IPS DF 6.9 (cell line): ENCODE measurements around the gene MTNR1B.

Experiments used
- DNase-seq: peaks from one replicate; pipeline ENCODE4 v3.0.0-alpha.2; 2013; ENCODE audit warnings: low read depth, low spot score
- H3K27ac ChIP-seq: one replicate; pipeline ENCODE4 v1.5.1; 2013; ENCODE audit warnings: low read length, control low read depth
- H3K27me3 ChIP-seq: 2 replicates; pipeline ENCODE4 v1.6.1; 2013; ENCODE audit warnings: mild to moderate bottlenecking, low read length; ENCODE audit not compliant: control insufficient read depth, insufficient read depth
- H3K36me3 ChIP-seq: 2 replicates; pipeline ENCODE4 v1.6.1; 2013; ENCODE audit warnings: low read length; ENCODE audit not compliant: control insufficient read depth, insufficient read depth
- H3K4me1 ChIP-seq: 2 replicates; pipeline ENCODE4 v1.6.1; 2013; ENCODE audit warnings: low read length; ENCODE audit not compliant: control insufficient read depth, insufficient read depth
- H3K4me3 ChIP-seq: 2 replicates; pipeline ENCODE4 v1.5.1; 2013; ENCODE audit warnings: mild to moderate bottlenecking, low read length
- H3K9me3 ChIP-seq: 2 replicates; pipeline ENCODE4 v1.6.1; 2013; ENCODE audit warnings: low read length, inconsistent platforms; ENCODE audit not compliant: control insufficient read depth, insufficient read depth
- WGBS: extraction: QIAGEN DNeasy Blood & Tissue Kit; methylation state at CpG from one replicate; pipeline ENCODE4 v1.1.7; 2013; ENCODE audit warnings: mixed read lengths, missing lambda C conversion rate; ENCODE audit not compliant: insufficient read length, insufficient coverage; 5-methylcytosine and 5-hydroxymethylcytosine counted together

MTNR1B gene

GRCh38 chr11:92954003-92954402 lies 15.4 kb upstream of the MTNR1B start:
- Histone ChIP-seq H3K27me3 (no peaks in the 10 kb centered on the region), H3K4me3 (no peak overlapping the region), H3K4me1 (no peaks in the 10 kb centered on the region), H3K36me3 (no peaks in the 10 kb centered on the region), H3K27ac (no peak overlapping the region), H3K9me3 (no peaks in the 10 kb centered on the region)
- DNase-seq, result no peak
- WGBS, result no CpG with 5 or more reads among the region's 5 CpGs

- no peaks in the 10 kb centered on the region for H3K4me1 ChIP-seq
- H3K27me3 ChIP-seq, result no peaks in the 10 kb centered on the region
- no peaks in the 10 kb centered on the region for H3K9me3 ChIP-seq
- H3K27ac ChIP-seq, result no peak overlapping the region
- H3K4me3 ChIP-seq, result no peak overlapping the region
- H3K36me3 ChIP-seq, result no peaks in the 10 kb centered on the region
- no peak for DNase-seq
Observed at GRCh38 chr11:92955860-92956259, 13.6 kb upstream of the MTNR1B start.

GRCh38 chr11:92960886-92961285 lies 8.6 kb upstream of the MTNR1B start:
- WGBS, result no CpG with 5 or more reads among the region's 1 CpG
- Histone ChIP-seq H3K27me3 (no peaks in the 10 kb centered on the region), H3K4me3 (no peak overlapping the region), H3K27ac (no peak overlapping the region), H3K9me3 (no peaks in the 10 kb centered on the region), H3K4me1 (no peaks in the 10 kb centered on the region; the same call in 1 of the 2 replicates), H3K36me3 (no peaks in the 10 kb centered on the region)
- no peak for DNase-seq

GRCh38 chr11:92962446-92962845 lies 7.0 kb upstream of the MTNR1B start:
- no peaks in the 10 kb centered on the region for H3K9me3 ChIP-seq
- no peak overlapping the region for H3K27ac ChIP-seq
- H3K4me1 ChIP-seq, result no peaks in the 10 kb centered on the region; the same call in 1 of the 2 replicates
- no CpG with 5 or more reads among the region's 1 CpG for WGBS
- DNase-seq, result no peak
- H3K4me3 ChIP-seq, result no peak overlapping the region
- no peaks in the 10 kb centered on the region for H3K27me3 ChIP-seq
- H3K36me3 ChIP-seq, result no peaks in the 10 kb centered on the region

- no peak overlapping the region for H3K27ac ChIP-seq
- no CpG with 5 or more reads among the region's 8 CpGs for WGBS
- H3K27me3 ChIP-seq, result peaks cover 6% of the 10 kb centered on the region; the same call in 1 of the 2 replicates
- no peak for DNase-seq
- no peak overlapping the region for H3K4me3 ChIP-seq
- H3K36me3 ChIP-seq, result no peaks in the 10 kb centered on the region
- no peaks in the 10 kb centered on the region; the same call in 1 of the 2 replicates for H3K4me1 ChIP-seq
- H3K9me3 ChIP-seq, result no peaks in the 10 kb centered on the region
Observed at GRCh38 chr11:92964471-92964870, 5.0 kb upstream of the MTNR1B start.

- WGBS, result no CpG with 5 or more reads among the region's 2 CpGs
- Histone ChIP-seq H3K9me3 (no peaks in the 10 kb centered on the region), H3K36me3 (no peaks in the 10 kb centered on the region), H3K27ac (no peak overlapping the region), H3K4me3 (no peak overlapping the region), H3K4me1 (no peaks in the 10 kb centered on the region; the same call in 1 of the 2 replicates), H3K27me3 (peaks cover 13% of the 10 kb centered on the region)
- no peak for DNase-seq
Observed at GRCh38 chr11:92965196-92965595, 4.3 kb upstream of the MTNR1B start.

GRCh38 chr11:92967178-92967577 lies 2.3 kb upstream of the MTNR1B start:
- H3K27me3 ChIP-seq, result peaks cover 17% of the 10 kb centered on the region
- no peaks in the 10 kb centered on the region for H3K9me3 ChIP-seq
- no peak overlapping the region for H3K27ac ChIP-seq
- H3K4me3 ChIP-seq, result no peak overlapping the region
- no peak for DNase-seq
- WGBS, result 100% methylated on average over 1 of the region's 2 CpGs
- no peaks in the 10 kb centered on the region; the same call in 1 of the 2 replicates for H3K4me1 ChIP-seq
- no peaks in the 10 kb centered on the region for H3K36me3 ChIP-seq

- H3K4me1 ChIP-seq, result no peaks in the 10 kb centered on the region; the same call in 1 of the 2 replicates
- no peak overlapping the region for H3K27ac ChIP-seq
- no peaks in the 10 kb centered on the region for H3K36me3 ChIP-seq
- peaks cover 17% of the 10 kb centered on the region for H3K27me3 ChIP-seq
- no peak overlapping the region for H3K4me3 ChIP-seq
- H3K9me3 ChIP-seq, result no peaks in the 10 kb centered on the region
- no peak for DNase-seq
- WGBS, result no CpG with 5 or more reads among the region's 2 CpGs
Observed at GRCh38 chr11:92967867-92968266, 1.6 kb upstream of the MTNR1B start.

GRCh38 chr11:92969293-92969633 lies 188 bp upstream of the MTNR1B start:
- WGBS, result no CpG with 5 or more reads among the region's 16 CpGs
- Histone ChIP-seq H3K27me3 (peaks cover 17% of the 10 kb centered on the region), H3K36me3 (no peaks in the 10 kb centered on the region), H3K9me3 (no peaks in the 10 kb centered on the region), H3K4me1 (no peaks in the 10 kb centered on the region), H3K27ac (no peak overlapping the region), H3K4me3 (peak overlapping the region; percentile 46; the same call in 1 of the 2 replicates)
- DNase-seq, result no peak

- Histone ChIP-seq H3K27me3 (peaks cover 17% of the 10 kb centered on the region), H3K4me3 (no peak overlapping the region), H3K4me1 (no peaks in the 10 kb centered on the region), H3K36me3 (no peaks in the 10 kb centered on the region), H3K9me3 (no peaks in the 10 kb centered on the region), H3K27ac (no peak overlapping the region)
- no peak for DNase-seq
- whole genome bisulfite sequencing, result no CpG with 5 or more reads among the region's 2 CpGs
Observed at GRCh38 chr11:92972248-92972647, 2.8 kb downstream of the MTNR1B start.

GRCh38 chr11:92975285-92975684 lies 5.8 kb downstream of the MTNR1B start:
- no peak overlapping the region for H3K27ac ChIP-seq
- peaks cover 3% of the 10 kb centered on the region; the same call in 1 of the 2 replicates for H3K27me3 ChIP-seq
- H3K4me3 ChIP-seq, result no peak overlapping the region
- H3K9me3 ChIP-seq, result no peaks in the 10 kb centered on the region
- no CpG with 5 or more reads among the region's 3 CpGs for WGBS
- no peak for DNase-seq
- no peaks in the 10 kb centered on the region for H3K36me3 ChIP-seq
- H3K4me1 ChIP-seq, result no peaks in the 10 kb centered on the region
